Inflammatory macrophage treated with lipopolysaccharide for 4 hours (primary cell): ENCODE measurements around the gene NUBPL.
A peak's percentile ranks its signal among the peaks of the same experiment; 100 is the strongest.
"Not testable (repeated sequence)": the region's sequence is repeated elsewhere in the genome, so short reads cannot be mapped to it uniquely, and the experiment has no call there.

Source experiments
- DNase-seq: peaks from one replicate; pipeline ENCODE4 v3.0.0-alpha.2; 2020

Gene NUBPL

GRCh38 chr14:31825459-31825858 is 264.3 kb downstream of the NUBPL start:
- no peak for DNase-seq

GRCh38 chr14:31827325-31827724 is 266.1 kb downstream of the NUBPL start:
- DNase-seq = no peak

- DNase-seq = peak; percentile 32
Observed at GRCh38 chr14:31828946-31829868, 268.0 kb downstream of the NUBPL start.

GRCh38 chr14:31834616-31835015 is 273.4 kb downstream of the NUBPL start:
- no peak for DNase-seq

GRCh38 chr14:31835049-31835448 is 273.8 kb downstream of the NUBPL start:
- no peak for DNase-seq

- DNase-seq = no peak
Observed at GRCh38 chr14:31837031-31837430, 275.8 kb downstream of the NUBPL start.

- peak; percentile 4 for DNase-seq
Observed at GRCh38 chr14:31842899-31843298, 281.7 kb downstream of the NUBPL start.

GRCh38 chr14:31843361-31844091 is 282.3 kb downstream of the NUBPL start:
- peak; percentile 10 for DNase-seq

GRCh38 chr14:31854508-31855075 is 293.4 kb downstream of the NUBPL start:
- no peak for DNase-seq

- no peak for DNase-seq
Observed at GRCh38 chr14:31855262-31855661, 294.1 kb downstream of the NUBPL start.

GRCh38 chr14:31856003-31856402 is 294.8 kb downstream of the NUBPL start:
- DNase-seq = not testable (repeated sequence)

GRCh38 chr14:31858868-31859267 is 297.7 kb downstream of the NUBPL start:
- DNase-seq = no peak

- DNase-seq = no peak
Observed at GRCh38 chr14:31864937-31865855, 304.0 kb downstream of the NUBPL start.

- no peak for DNase-seq
Observed at GRCh38 chr14:31867570-31867969, 306.4 kb downstream of the NUBPL start.

GRCh38 chr14:31868096-31868495 is 306.9 kb downstream of the NUBPL start:
- not testable (repeated sequence) for DNase-seq

- no peak for DNase-seq
Observed at GRCh38 chr14:31876741-31877140, 315.5 kb downstream of the NUBPL start.

GRCh38 chr14:31877255-31877798 is 316.1 kb downstream of the NUBPL start:
- DNase-seq = no peak

- DNase-seq = no peak
Observed at GRCh38 chr14:31879661-31880348, 318.6 kb downstream of the NUBPL start.

- no peak for DNase-seq
Observed at GRCh38 chr14:31880935-31881334, 319.7 kb downstream of the NUBPL start.

GRCh38 chr14:31881531-31882310 is 320.5 kb downstream of the NUBPL start:
- DNase-seq = no peak

- no peak for DNase-seq
Observed at GRCh38 chr14:31884238-31884637, 323.0 kb downstream of the NUBPL start.
